HCT116 (cell line): ENCODE data around the gene NUP42. TPM values are rescaled to one million over a fixed set of nuclear protein-coding genes. Genes with fewer than 3 reads are reported as not detected.

Source experiments
- ATAC-seq: fragments of 200-7000 bp; cut with Tn5 transposase; 2 replicates; pipeline ENCODE4 v1.9.1; 2020; ENCODE audit warnings: mild to moderate bottlenecking, moderate library complexity
- BruUV-seq: library from RNA; stranded (reverse); fragments of 400-500 nt; replicated peaks from 2 replicates; lab custom pipeline; 2021; lab: Mats Ljungman, UMichigan
- CTCF ChIA-PET: fragments of 300-600 bp; sonication (Branson Sonifier 250); formaldehyde crosslinking; loops from one replicate; lab custom pipeline; 2021; ENCODE audit warnings: antibody characterized with exemption; lab: Charles Lee
- POLR2A ChIA-PET: fragments of 300-600, 350-600 bp; sonication (Branson Sonifier 250); formaldehyde crosslinking; loops from one replicate; lab custom pipeline; 2021; ENCODE audit warnings: antibody characterized with exemption; lab: Charles Lee
- RAD21 ChIA-PET, 2 experiments: fragments of 300-600 bp; sonication (Branson Sonifier 250); formaldehyde crosslinking; loops; one replicate each; lab custom pipeline; 2023; ENCODE audit warnings: low total read pairs in 2 of 2; ENCODE audit not compliant: uncharacterized antibody in 2 of 2, unreplicated experiment in 2 of 2, low non-redundant PET in 1 of 2; lab: Charles Lee
- DNase-seq: peaks from one replicate; pipeline ENCODE4 v3.0.0-alpha.2; 2010; ENCODE audit warnings: low read depth, low spot score
- H2AFZ ChIP-seq: fragments of 200-600 bp; shearing (Covaris generic), sonication (generic); 2 replicates; pipeline ENCODE4 v1.6.1; 2017; ENCODE audit warnings: low read depth, mixed run types, mixed read lengths, antibody characterized with exemption, low read length; ENCODE audit not compliant: poor library complexity, severe bottlenecking
- H3K27ac ChIP-seq: 2 replicates; pipeline ENCODE4 v1.5.1; 2012; ENCODE audit warnings: low read depth, low read length
- H3K27me3 ChIP-seq: fragments of 200-600 bp; sonication (generic); 2 replicates; pipeline ENCODE4 v1.6.1; 2016; ENCODE audit warnings: mixed run types, low read length, mixed read lengths; ENCODE audit not compliant: insufficient read depth
- H3K36me3 ChIP-seq, 2 experiments: fragments of 200-500 bp in 1 of 2; fragments of 200-600 bp in 1 of 2; sonication (Bioruptor generic) in 1 of 2; sonication (generic) in 1 of 2; 2 replicates each; pipeline versions ENCODE4 v1.5.1 to v1.6.1; 2014 to 2016; ENCODE audit warnings: low read length in 2 of 2, inconsistent platforms in 1 of 2, mixed read lengths in 1 of 2, mixed run types in 1 of 2; ENCODE audit not compliant: insufficient read depth in 2 of 2, control insufficient read depth in 1 of 2
- H3K4me1 ChIP-seq, 2 experiments: fragments of 200-600 bp in 1 of 2; sonication (generic) in 1 of 2; 2 replicates each; pipeline versions ENCODE4 v1.5.1 to v1.6.1; 2012 to 2017; ENCODE audit warnings: low read length in 2 of 2, inconsistent platforms in 1 of 2, mild to moderate bottlenecking in 1 of 2, mixed read lengths in 1 of 2, mixed run types in 1 of 2, moderate library complexity in 1 of 2; ENCODE audit not compliant: insufficient read depth in 2 of 2, control insufficient read depth in 1 of 2
- H3K4me2 ChIP-seq: fragments of 200-600 bp; sonication (generic); 2 replicates; pipeline ENCODE4 v1.6.1; 2017; ENCODE audit warnings: mixed run types, low read length, mixed read lengths
- H3K4me3 ChIP-seq, 2 experiments: fragments of 200-600 bp in 1 of 2; sonication (generic) in 1 of 2; replicated peaks in 1 of 2; 2 replicates each; pipeline ENCODE4 v1.5.1; 2011 to 2016; ENCODE audit warnings: low read length in 2 of 2, control low read depth in 1 of 2, low read depth in 1 of 2, mild to moderate bottlenecking in 1 of 2, mixed read lengths in 1 of 2, mixed run types in 1 of 2
- H3K79me2 ChIP-seq: fragments of 200-600 bp; sonication (generic); 2 replicates; pipeline ENCODE4 v1.6.1; 2017; ENCODE audit warnings: mild to moderate bottlenecking, mixed run types, low read length, moderate library complexity, mixed read lengths; ENCODE audit not compliant: insufficient read depth
- H3K9ac ChIP-seq: fragments of 200-600 bp; sonication (generic); 2 replicates; pipeline ENCODE4 v1.6.1; 2016; ENCODE audit warnings: low read length, mixed read lengths
- H3K9me2 ChIP-seq: fragments of 200-600 bp; sonication (generic), shearing (Covaris generic); 2 replicates; pipeline ENCODE4 v1.6.1; 2017; ENCODE audit warnings: mixed run types, mild to moderate bottlenecking, moderate library complexity; ENCODE audit not compliant: insufficient read depth
- H3K9me3 ChIP-seq, 2 experiments: fragments of 200-500 bp in 1 of 2; fragments of 200-600 bp in 1 of 2; sonication (Bioruptor generic) in 1 of 2; sonication (generic) in 1 of 2; 2 replicates each; pipeline ENCODE4 v1.6.1; 2014 to 2017; ENCODE audit warnings: low read length in 2 of 2, mixed read lengths in 2 of 2, inconsistent platforms in 1 of 2, low read depth in 1 of 2, mild to moderate bottlenecking in 1 of 2, mixed run types in 1 of 2, moderate library complexity in 1 of 2; ENCODE audit not compliant: control insufficient read depth in 1 of 2, insufficient read depth in 1 of 2
- H4K20me1 ChIP-seq: fragments of 200-600 bp; sonication (generic), shearing (Covaris generic); 2 replicates; pipeline ENCODE4 v1.6.1; 2017; ENCODE audit warnings: mixed run types, mild to moderate bottlenecking, moderate library complexity; ENCODE audit not compliant: insufficient read depth
- CBX3 ChIP-seq: IDR thresholded peaks from 2 replicates; pipeline ENCODE4 v1.6.1; 2012; ENCODE audit warnings: low read depth
- CEBPB ChIP-seq: IDR thresholded peaks from 2 replicates; pipeline ENCODE4 v1.6.1; 2012; ENCODE audit warnings: low read depth
- EGR1 ChIP-seq: IDR thresholded peaks from 2 replicates; pipeline ENCODE4 v1.6.1; 2012; ENCODE audit warnings: low read depth
- ELF1 ChIP-seq: IDR thresholded peaks from 2 replicates; pipeline ENCODE4 v1.6.1; 2012; ENCODE audit warnings: low read depth, borderline replicate concordance
- EZH2 ChIP-seq: fragments of 200-600 bp; sonication (generic); IDR thresholded peaks from 2 replicates; pipeline ENCODE4 v1.6.1; 2017; ENCODE audit warnings: antibody characterized with exemption, mixed run types
- EZH2phosphoT487 ChIP-seq: fragments of 200-600 bp; IDR thresholded peaks from 2 replicates; pipeline ENCODE4 v1.6.1; 2018; ENCODE audit warnings: antibody characterized with exemption, borderline replicate concordance
- FOSL1 ChIP-seq: IDR thresholded peaks from 2 replicates; pipeline ENCODE4 v1.6.1; 2012; ENCODE audit warnings: low read depth
- JUND ChIP-seq: IDR thresholded peaks from 2 replicates; pipeline ENCODE4 v1.6.1; 2012
- POLR2A ChIP-seq: IDR thresholded peaks from 2 replicates; pipeline ENCODE4 v1.7.0; 2011; ENCODE audit warnings: borderline replicate concordance; ENCODE audit not compliant: insufficient read depth, insufficient read length; ENCODE audit errors: extremely low read depth
- RAD21 ChIP-seq: IDR thresholded peaks from 2 replicates; pipeline ENCODE4 v1.6.1; 2012; ENCODE audit warnings: low read depth, mild to moderate bottlenecking
- SIN3A ChIP-seq: IDR thresholded peaks from 2 replicates; pipeline ENCODE4 v1.6.1; 2012; ENCODE audit warnings: low read depth
- SP1 ChIP-seq: IDR thresholded peaks from 2 replicates; pipeline ENCODE4 v1.6.1; 2012; ENCODE audit warnings: low read depth
- YY1 ChIP-seq: IDR thresholded peaks from 2 replicates; pipeline ENCODE4 v1.6.1; 2011; ENCODE audit warnings: low read length, low read depth, moderate library complexity, mild to moderate bottlenecking; ENCODE audit not compliant: insufficient replicate concordance; ENCODE audit errors: extremely low read depth
- ZBTB33 ChIP-seq: IDR thresholded peaks from 2 replicates; pipeline ENCODE4 v1.6.1; 2011; ENCODE audit warnings: mild to moderate bottlenecking, low read length, moderate library complexity; ENCODE audit not compliant: insufficient replicate concordance; ENCODE audit errors: extremely low read depth
- ZNF274 ChIP-seq: fragments of 200-500 bp; sonication (Bioruptor generic); IDR thresholded peaks from 2 replicates; pipeline ENCODE4 v1.6.1; 2014; ENCODE audit warnings: mild to moderate bottlenecking, low read depth, low read length, inconsistent platforms
- intact Hi-C: fragments of 100-400 bp; cut with micrococcal nuclease; formaldehyde crosslinking; loops from 2 replicates; pipeline ENCODE4 v1.10.0; 2022
- total RNA-seq: library from RNA; stranded (reverse); gene quantifications from one replicate; pipeline ENCODE4 v1.2.1, GENCODE V29; 2021; ENCODE audit not compliant: unreplicated experiment
- TF ChIP-seq, protein P1 (sequence below): IDR thresholded peaks from 2 replicates; pipeline ENCODE4 v1.6.1; 2012
- TF ChIP-seq, protein P2 (sequence below), 3 experiments: fragments of 200-600 bp in 1 of 3; sonication (generic) in 1 of 3; IDR thresholded peaks in 2 of 3; conservative IDR thresholded peaks in 1 of 3; 2 replicates each; pipeline ENCODE4 v1.5.1; 2012 to 2017; ENCODE audit warnings: low read depth in 2 of 3, low read length in 2 of 3, antibody characterized with exemption in 1 of 3, borderline replicate concordance in 1 of 3, control low read depth in 1 of 3, mild to moderate bottlenecking in 1 of 3, mixed read lengths in 1 of 3, mixed run types in 1 of 3, moderate library complexity in 1 of 3; ENCODE audit not compliant: insufficient read depth in 1 of 3
- TF ChIP-seq, protein P3 (sequence below): IDR thresholded peaks from 2 replicates; pipeline ENCODE4 v1.6.1; 2012; ENCODE audit warnings: low read depth
- TF ChIP-seq, protein P4 (sequence below): IDR thresholded peaks from 2 replicates; pipeline ENCODE4 v1.6.1; 2012

Gene NUP42
- total RNA-seq, 1 experiment from 2014 or later, result 36.5 TPM

DNA sequence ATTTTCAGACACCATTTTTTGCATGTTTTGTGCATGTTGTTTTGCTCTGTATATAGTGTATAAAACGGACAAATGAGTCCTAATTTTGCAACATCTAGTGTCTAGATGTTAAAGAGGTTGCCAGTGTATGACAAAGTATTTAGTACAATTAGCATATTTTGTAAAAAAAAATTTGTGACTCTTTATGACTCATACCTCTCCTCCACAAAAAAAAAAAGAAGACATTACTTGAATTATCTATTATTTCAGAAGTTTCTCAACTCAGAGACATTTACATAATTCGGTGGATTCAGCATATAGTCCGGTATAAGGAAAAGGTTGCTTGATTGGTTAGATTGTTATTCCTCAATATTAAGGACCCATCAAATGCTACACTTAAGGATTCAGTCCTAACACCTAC is 26.0 kb downstream of the NUP42 start (continued):
- no peak for TF ChIP-seq POLR2A

GRCh38 chr7:23208316-23208715 is 26.5 kb downstream of the NUP42 start:
- Histone ChIP-seq H4K20me1 (no peaks in the 10 kb centered on the region), H3K27me3 (no peaks in the 10 kb centered on the region), H3K4me1 (no peaks in the 10 kb centered on the region), H3K36me3 (no peaks in the 10 kb centered on the region), H3K9me2 (no peaks in the 10 kb centered on the region), H3K9ac (no peak overlapping the region), H3K4me3 (no peak overlapping the region), H3K27ac (no peak overlapping the region), H2AFZ (no peak overlapping the region), H3K79me2 (no peaks in the 10 kb centered on the region), H3K9me3 (no peaks in the 10 kb centered on the region)
- ATAC-seq (no peak), DNase-seq (no peak)
- CTCF ChIA-PET, result no interaction called here
- TF ChIP-seq, protein P1, sequence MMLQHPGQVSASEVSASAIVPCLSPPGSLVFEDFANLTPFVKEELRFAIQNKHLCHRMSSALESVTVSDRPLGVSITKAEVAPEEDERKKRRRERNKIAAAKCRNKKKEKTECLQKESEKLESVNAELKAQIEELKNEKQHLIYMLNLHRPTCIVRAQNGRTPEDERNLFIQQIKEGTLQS, result no peak
- TF ChIP-seq EGR1 (no peak), JUND (no peak), ZBTB33 (no peak), YY1 (no peak), EZH2 (no peak), CEBPB (no peak), CBX3 (no peak), RAD21 (no peak), SP1 (no peak), FOSL1 (no peak), EZH2phosphoT487 (no peak), ZNF274 (no peak), POLR2A (no peak), ELF1 (no peak), SIN3A (no peak)
- TF ChIP-seq, protein P2, sequence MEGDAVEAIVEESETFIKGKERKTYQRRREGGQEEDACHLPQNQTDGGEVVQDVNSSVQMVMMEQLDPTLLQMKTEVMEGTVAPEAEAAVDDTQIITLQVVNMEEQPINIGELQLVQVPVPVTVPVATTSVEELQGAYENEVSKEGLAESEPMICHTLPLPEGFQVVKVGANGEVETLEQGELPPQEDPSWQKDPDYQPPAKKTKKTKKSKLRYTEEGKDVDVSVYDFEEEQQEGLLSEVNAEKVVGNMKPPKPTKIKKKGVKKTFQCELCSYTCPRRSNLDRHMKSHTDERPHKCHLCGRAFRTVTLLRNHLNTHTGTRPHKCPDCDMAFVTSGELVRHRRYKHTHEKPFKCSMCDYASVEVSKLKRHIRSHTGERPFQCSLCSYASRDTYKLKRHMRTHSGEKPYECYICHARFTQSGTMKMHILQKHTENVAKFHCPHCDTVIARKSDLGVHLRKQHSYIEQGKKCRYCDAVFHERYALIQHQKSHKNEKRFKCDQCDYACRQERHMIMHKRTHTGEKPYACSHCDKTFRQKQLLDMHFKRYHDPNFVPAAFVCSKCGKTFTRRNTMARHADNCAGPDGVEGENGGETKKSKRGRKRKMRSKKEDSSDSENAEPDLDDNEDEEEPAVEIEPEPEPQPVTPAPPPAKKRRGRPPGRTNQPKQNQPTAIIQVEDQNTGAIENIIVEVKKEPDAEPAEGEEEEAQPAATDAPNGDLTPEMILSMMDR (IDR thresholded peaks at IDR 0.05 in 2 of 3, conservative IDR thresholded peaks at IDR 0.05 in 1 of 3; ENCODE audit: borderline replicate concordance in 1 of 3, insufficient read depth in 1 of 3, low read depth in 2 of 3, low read length in 2 of 3), result no peak
- TF ChIP-seq, protein P3, sequence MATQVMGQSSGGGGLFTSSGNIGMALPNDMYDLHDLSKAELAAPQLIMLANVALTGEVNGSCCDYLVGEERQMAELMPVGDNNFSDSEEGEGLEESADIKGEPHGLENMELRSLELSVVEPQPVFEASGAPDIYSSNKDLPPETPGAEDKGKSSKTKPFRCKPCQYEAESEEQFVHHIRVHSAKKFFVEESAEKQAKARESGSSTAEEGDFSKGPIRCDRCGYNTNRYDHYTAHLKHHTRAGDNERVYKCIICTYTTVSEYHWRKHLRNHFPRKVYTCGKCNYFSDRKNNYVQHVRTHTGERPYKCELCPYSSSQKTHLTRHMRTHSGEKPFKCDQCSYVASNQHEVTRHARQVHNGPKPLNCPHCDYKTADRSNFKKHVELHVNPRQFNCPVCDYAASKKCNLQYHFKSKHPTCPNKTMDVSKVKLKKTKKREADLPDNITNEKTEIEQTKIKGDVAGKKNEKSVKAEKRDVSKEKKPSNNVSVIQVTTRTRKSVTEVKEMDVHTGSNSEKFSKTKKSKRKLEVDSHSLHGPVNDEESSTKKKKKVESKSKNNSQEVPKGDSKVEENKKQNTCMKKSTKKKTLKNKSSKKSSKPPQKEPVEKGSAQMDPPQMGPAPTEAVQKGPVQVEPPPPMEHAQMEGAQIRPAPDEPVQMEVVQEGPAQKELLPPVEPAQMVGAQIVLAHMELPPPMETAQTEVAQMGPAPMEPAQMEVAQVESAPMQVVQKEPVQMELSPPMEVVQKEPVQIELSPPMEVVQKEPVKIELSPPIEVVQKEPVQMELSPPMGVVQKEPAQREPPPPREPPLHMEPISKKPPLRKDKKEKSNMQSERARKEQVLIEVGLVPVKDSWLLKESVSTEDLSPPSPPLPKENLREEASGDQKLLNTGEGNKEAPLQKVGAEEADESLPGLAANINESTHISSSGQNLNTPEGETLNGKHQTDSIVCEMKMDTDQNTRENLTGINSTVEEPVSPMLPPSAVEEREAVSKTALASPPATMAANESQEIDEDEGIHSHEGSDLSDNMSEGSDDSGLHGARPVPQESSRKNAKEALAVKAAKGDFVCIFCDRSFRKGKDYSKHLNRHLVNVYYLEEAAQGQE, result no peak
- TF ChIP-seq, protein P4, sequence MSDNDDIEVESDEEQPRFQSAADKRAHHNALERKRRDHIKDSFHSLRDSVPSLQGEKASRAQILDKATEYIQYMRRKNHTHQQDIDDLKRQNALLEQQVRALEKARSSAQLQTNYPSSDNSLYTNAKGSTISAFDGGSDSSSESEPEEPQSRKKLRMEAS, result no peak
- TF ChIP-seq, all 23 proteins: peak for 0
- intact Hi-C loops, result no loop called here
- RAD21 ChIA-PET, result no interaction called here
- H3K4me2 ChIP-seq, result no peak overlapping the region
- POLR2A ChIA-PET, result no interaction called here
- no TSS peak for BruUV-seq
